Choroid plexus epithelial cell (primary cell): ENCODE measurements around the gene FANCC.

Source experiments
- DNase-seq: peaks from one replicate; pipeline ENCODE4 v3.0.0-alpha.2; 2010; ENCODE audit warnings: low read depth
- H3K4me3 ChIP-seq: 2 replicates; pipeline ENCODE4 v1.5.1; 2011; ENCODE audit warnings: low read depth, mild to moderate bottlenecking, control low read depth, low read length, moderate library complexity
- CTCF ChIP-seq: conservative IDR thresholded peaks from 2 replicates; pipeline ENCODE4 v1.5.1; 2011; ENCODE audit warnings: low read depth, mild to moderate bottlenecking, control low read depth, inconsistent platforms, low read length, moderate library complexity

Gene FANCC

GRCh38 chr9:95264954-95265615 lies 52.4 kb downstream of the FANCC start:
- peak; percentile 68 for DNase-seq
- TF ChIP-seq CTCF: peak; percentile 68
- no peak overlapping the region for H3K4me3 ChIP-seq

DNA sequence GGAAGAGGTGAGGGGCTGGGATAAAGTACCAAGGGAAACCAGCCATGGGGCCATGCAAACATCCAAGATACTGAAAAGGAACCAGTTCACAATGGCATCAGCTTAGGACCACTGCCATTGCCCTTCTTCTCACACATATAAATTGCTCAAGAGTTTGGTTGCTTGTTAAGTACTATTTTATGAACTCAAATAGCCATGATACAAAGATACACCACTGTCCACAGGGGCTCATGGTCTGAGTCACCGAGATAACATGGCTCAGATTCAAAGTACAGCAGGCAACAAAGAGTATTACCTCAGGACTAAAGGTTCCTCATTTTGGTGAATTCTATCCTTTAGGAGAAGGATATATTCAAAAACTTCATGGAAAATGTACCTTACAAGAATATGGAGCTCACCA lies 55.6 kb downstream of the FANCC start:
- no peak for TF ChIP-seq CTCF
- DNase-seq: peak; percentile 59

DNA sequence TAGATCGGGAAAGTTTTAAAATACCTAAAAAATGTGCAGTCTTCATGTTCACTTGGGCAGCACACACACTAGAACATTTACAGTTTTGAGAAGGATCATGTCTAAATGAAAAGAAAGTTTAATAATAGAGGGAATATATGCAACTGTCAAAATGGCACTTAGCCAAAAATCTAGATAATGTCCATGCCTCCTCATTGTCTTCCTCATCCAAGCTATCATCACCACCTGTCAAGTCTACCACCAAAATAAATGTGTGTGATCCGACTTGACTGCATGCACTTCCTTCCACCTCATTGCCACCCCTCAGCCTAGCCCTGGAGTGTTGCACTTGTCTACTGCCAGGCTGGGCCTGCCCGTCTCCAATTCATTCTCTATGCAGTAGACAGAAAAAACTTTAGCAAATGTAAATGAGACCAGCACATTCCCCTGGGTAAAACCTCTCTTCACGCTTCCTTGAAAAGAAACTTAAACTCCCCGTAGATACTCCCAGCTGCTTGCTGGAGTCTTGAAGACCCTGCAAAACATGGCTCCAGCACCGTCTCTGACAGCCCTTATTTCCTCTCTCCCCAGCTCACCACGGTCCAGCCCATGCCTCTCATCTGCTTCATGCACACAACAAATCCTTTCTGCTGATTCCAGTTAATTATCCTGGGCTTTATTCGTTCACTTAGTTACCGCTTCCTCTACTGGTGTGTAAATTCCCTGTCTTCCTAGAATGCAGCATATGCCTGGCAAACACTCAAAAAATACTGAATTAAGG lies 66.9 kb downstream of the FANCC start:
- no peak for DNase-seq
- TF ChIP-seq CTCF: no peak
- H3K4me3 ChIP-seq: no peak overlapping the region

More for the DNA sequence above, 55.6 kb downstream of the FANCC start:
- no peak overlapping the region for H3K4me3 ChIP-seq

GRCh38 chr9:95249986-95250385 lies 67.5 kb downstream of the FANCC start:
- DNase-seq: no peak
- no peak for TF ChIP-seq CTCF
- H3K4me3 ChIP-seq: no peak overlapping the region

GRCh38 chr9:95246547-95246946 lies 71.0 kb downstream of the FANCC start:
- TF ChIP-seq CTCF: no peak
- DNase-seq: no peak
- no peak overlapping the region for H3K4me3 ChIP-seq

DNA sequence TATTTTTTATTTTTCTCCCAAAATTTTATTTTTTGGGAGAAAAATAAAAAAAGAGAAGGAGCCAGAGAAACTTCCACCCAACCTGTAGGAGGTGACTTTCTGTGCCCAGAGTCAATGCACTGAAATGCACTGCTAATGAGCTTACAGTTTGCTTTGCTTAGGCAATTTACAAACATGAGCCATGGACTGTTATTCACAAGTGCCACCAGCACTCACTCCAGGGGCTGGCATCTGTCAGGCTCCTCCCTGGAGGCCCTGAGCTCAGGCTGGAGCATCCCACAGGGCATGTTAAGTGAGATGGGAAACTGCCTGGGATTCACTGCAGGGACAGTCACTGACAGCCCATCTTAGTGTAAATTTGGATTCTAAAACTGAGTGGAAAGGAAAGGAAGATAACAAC lies 74.9 kb downstream of the FANCC start:
- no peak overlapping the region for H3K4me3 ChIP-seq
- no peak for DNase-seq
- no peak for TF ChIP-seq CTCF

GRCh38 chr9:95239071-95239470 lies 78.4 kb downstream of the FANCC start:
- no peak overlapping the region for H3K4me3 ChIP-seq
- no peak for DNase-seq
- no peak for TF ChIP-seq CTCF
